Esophagus muscularis mucosa (tissue), 4 donors: ENCODE results near the gene GOLGB1. TPM values are rescaled to one million over a fixed set of nuclear protein-coding genes. Genes with fewer than 3 reads are reported as not detected.

ENCODE experiments used
- DNase-seq: peaks from one replicate; pipeline ENCODE4 v3.0.0-alpha.2; 2017; ENCODE audit errors: extremely low spot score
- H3K27ac ChIP-seq, 4 donors: fragments of 200-600 bp; sonication (generic); replicated peaks in 1 of 4; 1 replicate in 3 of 4; 2 replicates in 1 of 4; pipeline ENCODE4 v1.5.1; 2016 to 2019; ENCODE audit warnings: mild to moderate bottlenecking in 1 of 4
- H3K27me3 ChIP-seq, 4 donors: fragments of 200-600 bp; sonication (generic); one replicate each; pipeline versions ENCODE4 v1.5.1 to v1.6.0; 2016 to 2019
- H3K36me3 ChIP-seq, 4 donors: fragments of 200-600 bp; sonication (generic); one replicate each; pipeline ENCODE4 v1.5.1; 2016 to 2019
- H3K4me1 ChIP-seq, 4 donors: fragments of 200-600 bp; sonication (generic); one replicate each; pipeline ENCODE4 v1.5.1; 2016 to 2019
- H3K4me3 ChIP-seq, 4 donors: fragments of 200-600 bp; sonication (generic); 1 replicate in 2 of 4; 2 replicates in 2 of 4; pipeline ENCODE4 v1.5.1; 2016 to 2019; ENCODE audit warnings: mild to moderate bottlenecking in 4 of 4, moderate library complexity in 1 of 4
- H3K9me3 ChIP-seq, 4 donors: fragments of 200-600 bp; sonication (generic); 1 replicate in 3 of 4; 2 replicates in 1 of 4; pipeline ENCODE4 v1.5.1; 2016 to 2019
- EP300 ChIP-seq: sonication (generic); formaldehyde crosslinking; IDR thresholded peaks from one replicate; pipeline ENCODE4 v1.6.1; 2017; ENCODE audit warnings: antibody characterized with exemption
- POLR2A ChIP-seq: fragments of 450-650 bp; IDR thresholded peaks from one replicate; pipeline ENCODE4 v1.6.1; 2017; ENCODE audit warnings: antibody characterized with exemption, moderate library complexity, mild to moderate bottlenecking, low read depth
- POLR2AphosphoS5 ChIP-seq, 2 donors: sonication (generic); formaldehyde crosslinking; IDR thresholded peaks; one replicate each; pipeline ENCODE4 v1.6.1; 2017; ENCODE audit warnings: antibody characterized with exemption in 2 of 2
- WGBS: methylation state at CpG from one replicate; pipeline ENCODE4 v1.1.5; 2018; 5-methylcytosine and 5-hydroxymethylcytosine counted together
- intact Hi-C: fragments of 100-400 bp; cut with DNase I; formaldehyde crosslinking; loops from one replicate; pipeline ENCODE4 v1.15.1; 2023
- total RNA-seq, 4 donors: library from RNA; depleted of rRNA; stranded (reverse); fragments of >200 nt; gene quantifications; one replicate each; pipeline versions ENCODE4 v1.1.0 to v1.2.1, GENCODE V29; 2016
- TF ChIP-seq, protein P1 (sequence below), 3 experiments: fragments of 200-600 bp in 2 of 3; fragments of 450-650 bp in 1 of 3; sonication (generic) in 2 of 3; IDR thresholded peaks; one replicate each; pipeline ENCODE4 v1.5.1; 2017 to 2019; ENCODE audit warnings: antibody characterized with exemption in 3 of 3, mild to moderate bottlenecking in 2 of 3, moderate library complexity in 1 of 3

Gene GOLGB1
- total RNA-seq, 4 donors from 2014 or later, result 55.7 to 73.9 (median 69.3) TPM

DNA sequence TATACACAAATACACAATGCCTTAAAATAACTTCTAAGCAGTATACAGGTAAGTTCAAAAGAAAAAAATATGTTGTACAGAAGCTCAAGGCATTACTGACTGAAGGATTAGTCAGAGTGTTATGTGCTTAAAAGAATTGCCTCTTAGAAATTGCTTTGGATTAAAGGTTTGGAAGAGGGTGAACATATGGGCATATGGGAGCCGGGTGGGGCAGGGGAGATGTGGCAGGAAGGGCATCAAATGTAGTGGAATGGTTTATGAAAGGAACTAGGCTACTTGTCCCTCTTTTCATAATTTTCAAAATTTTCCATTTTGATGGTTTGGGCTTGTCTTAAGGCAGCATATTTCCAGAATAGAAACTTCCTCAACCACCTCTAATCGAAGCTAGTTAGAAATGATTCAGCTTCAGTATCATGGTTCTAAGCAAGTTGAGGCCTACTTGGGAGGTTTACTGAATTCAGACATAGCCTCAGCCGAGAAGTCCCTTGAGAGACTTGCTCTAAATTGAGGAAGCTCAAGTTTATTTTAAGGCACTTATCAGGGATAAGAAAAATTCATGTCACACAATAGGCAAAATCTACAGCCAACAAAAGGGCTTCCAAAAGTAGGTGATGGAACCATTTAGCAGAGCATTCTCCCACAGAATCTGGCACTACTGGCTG lies 10.1 kb upstream of the GOLGB1 start:
- intact Hi-C loops, result no loop called here
- H3K27me3 ChIP-seq, result peaks cover 0 to 7% (median 0%) of the 10 kb centered on the region in 4 donors
- no peak overlapping the region for H3K27ac ChIP-seq
- no peak overlapping the region for H3K4me3 ChIP-seq
- no peaks in the 10 kb centered on the region for H3K9me3 ChIP-seq
- WGBS, result 79% methylated on average over 3 of the region's 3 CpGs
- DNase-seq, result no peak
- no peak for TF ChIP-seq POLR2AphosphoS5 (IDR thresholded peaks at IDR 0.05)
- TF ChIP-seq, protein P1, sequence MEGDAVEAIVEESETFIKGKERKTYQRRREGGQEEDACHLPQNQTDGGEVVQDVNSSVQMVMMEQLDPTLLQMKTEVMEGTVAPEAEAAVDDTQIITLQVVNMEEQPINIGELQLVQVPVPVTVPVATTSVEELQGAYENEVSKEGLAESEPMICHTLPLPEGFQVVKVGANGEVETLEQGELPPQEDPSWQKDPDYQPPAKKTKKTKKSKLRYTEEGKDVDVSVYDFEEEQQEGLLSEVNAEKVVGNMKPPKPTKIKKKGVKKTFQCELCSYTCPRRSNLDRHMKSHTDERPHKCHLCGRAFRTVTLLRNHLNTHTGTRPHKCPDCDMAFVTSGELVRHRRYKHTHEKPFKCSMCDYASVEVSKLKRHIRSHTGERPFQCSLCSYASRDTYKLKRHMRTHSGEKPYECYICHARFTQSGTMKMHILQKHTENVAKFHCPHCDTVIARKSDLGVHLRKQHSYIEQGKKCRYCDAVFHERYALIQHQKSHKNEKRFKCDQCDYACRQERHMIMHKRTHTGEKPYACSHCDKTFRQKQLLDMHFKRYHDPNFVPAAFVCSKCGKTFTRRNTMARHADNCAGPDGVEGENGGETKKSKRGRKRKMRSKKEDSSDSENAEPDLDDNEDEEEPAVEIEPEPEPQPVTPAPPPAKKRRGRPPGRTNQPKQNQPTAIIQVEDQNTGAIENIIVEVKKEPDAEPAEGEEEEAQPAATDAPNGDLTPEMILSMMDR (IDR thresholded peaks at IDR 0.05), result no peak
- TF ChIP-seq EP300, result no peak
- TF ChIP-seq POLR2A, result no peak
- H3K4me1 ChIP-seq, result no peaks in the 10 kb centered on the region
- no peaks in the 10 kb centered on the region for H3K36me3 ChIP-seq

GRCh38 chr3:121758727-121759450 lies 9.3 kb upstream of the GOLGB1 start:
- Histone ChIP-seq H3K27me3 (peaks cover 0 to 7% (median 0%) of the 10 kb centered on the region in 4 donors), H3K9me3 (no peaks in the 10 kb centered on the region), H3K36me3 (no peaks in the 10 kb centered on the region), H3K4me3 (no peak overlapping the region), H3K27ac (no peak overlapping the region), H3K4me1 (no peaks in the 10 kb centered on the region)
- 64% methylated on average over 1 of the region's 1 CpG for WGBS
- intact Hi-C loops, result no loop called here
- DNase-seq, result no peak
- TF ChIP-seq EP300 (no peak), POLR2AphosphoS5 (IDR thresholded peaks at IDR 0.05) (no peak)
- TF ChIP-seq, protein P1 (IDR thresholded peaks at IDR 0.05), result no peak

DNA sequence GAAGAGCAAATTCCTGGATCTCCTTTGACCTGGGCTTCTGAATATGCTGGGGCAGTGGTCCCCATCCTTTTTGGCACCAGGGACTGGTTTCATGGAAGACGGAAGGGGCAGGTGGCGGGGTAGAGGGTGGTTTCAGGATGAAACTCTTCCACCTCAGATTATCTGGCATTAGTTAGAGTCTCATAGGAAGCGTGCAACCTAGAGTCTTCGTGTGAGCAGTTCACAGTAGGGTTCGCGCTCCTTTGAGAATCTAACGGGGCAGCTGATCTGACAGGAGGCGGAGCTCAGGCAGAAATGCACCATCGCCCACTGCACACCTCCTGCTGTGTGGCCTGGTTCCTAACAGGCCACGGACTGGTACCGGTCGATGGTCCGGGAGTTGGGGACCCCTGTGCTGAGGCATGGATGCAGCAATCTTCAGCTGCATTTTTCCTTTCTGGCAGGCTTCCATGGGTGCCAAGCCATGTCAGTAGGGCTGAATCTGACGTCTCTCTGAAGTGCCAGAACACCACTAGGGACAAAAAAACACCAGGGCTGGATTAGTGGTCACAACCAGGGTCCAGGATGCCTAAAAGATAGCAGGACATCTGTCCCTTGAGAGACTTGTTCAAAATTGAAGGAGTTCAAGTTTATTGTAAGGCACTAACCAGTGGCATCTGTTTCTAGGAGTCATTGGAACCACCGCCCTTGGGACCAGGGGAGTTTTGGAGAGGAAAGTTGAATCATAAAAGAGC lies 8.4 kb upstream of the GOLGB1 start:
- H3K27me3 ChIP-seq, result peaks cover 0 to 7% (median 0%) of the 10 kb centered on the region in 4 donors
- no peak overlapping the region for H3K27ac ChIP-seq
- no peaks in the 10 kb centered on the region for H3K36me3 ChIP-seq
- H3K4me1 ChIP-seq, result no peaks in the 10 kb centered on the region
- no peak for DNase-seq
- intact Hi-C loops, result no loop called here
- no peak for TF ChIP-seq POLR2AphosphoS5 (IDR thresholded peaks at IDR 0.05)
- TF ChIP-seq, protein P1 (IDR thresholded peaks at IDR 0.05), result no peak
- no peak for TF ChIP-seq EP300
- TF ChIP-seq POLR2A, result no peak
- no peak overlapping the region for H3K4me3 ChIP-seq
- 86% methylated on average over 15 of the region's 15 CpGs for WGBS
- no peaks in the 10 kb centered on the region for H3K9me3 ChIP-seq

DNA sequence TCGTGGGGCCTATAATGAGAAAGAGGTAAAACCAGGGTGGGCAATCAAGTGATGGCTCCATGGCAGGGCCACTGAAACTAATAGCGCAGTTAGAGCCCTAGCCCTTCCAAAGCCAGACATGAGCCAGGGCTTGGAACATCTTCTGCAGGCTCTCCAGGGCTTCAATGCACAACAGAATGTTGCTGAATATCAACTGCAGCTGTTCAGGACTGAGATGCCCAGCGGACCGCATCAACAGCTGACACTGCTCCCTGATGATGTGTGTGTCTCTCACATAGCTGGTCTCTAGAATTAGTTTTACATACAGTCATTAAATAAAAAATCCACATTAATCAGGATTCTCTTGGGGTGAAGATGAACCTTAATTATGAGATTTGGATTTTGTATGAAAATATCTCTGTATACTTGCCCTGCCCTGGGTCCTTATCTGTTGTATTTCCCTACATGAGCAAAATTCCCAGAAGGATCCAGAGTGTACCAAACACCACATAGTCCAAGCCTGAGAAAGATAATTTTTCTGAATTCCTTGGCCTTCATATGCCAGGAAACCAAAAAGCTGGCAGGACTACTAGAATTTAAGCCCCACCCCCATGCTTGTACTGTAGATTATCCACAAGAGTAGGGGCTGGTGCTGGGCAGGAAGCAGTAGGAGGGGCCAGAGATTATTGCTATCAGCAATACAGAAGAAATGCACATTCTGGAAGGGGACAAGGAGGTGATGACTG lies 7.7 kb upstream of the GOLGB1 start:
- H3K36me3 ChIP-seq, result no peaks in the 10 kb centered on the region
- DNase-seq, result no peak
- intact Hi-C loops, result no loop called here
- H3K4me3 ChIP-seq, result no peak overlapping the region
- WGBS, result 79% methylated on average over 4 of the region's 4 CpGs
- H3K9me3 ChIP-seq, result no peaks in the 10 kb centered on the region
- no peak overlapping the region for H3K27ac ChIP-seq
- H3K4me1 ChIP-seq, result no peaks in the 10 kb centered on the region
- TF ChIP-seq EP300, result no peak
- no peak for TF ChIP-seq POLR2A
- TF ChIP-seq POLR2AphosphoS5 (IDR thresholded peaks at IDR 0.05), result no peak
- TF ChIP-seq, protein P1 (IDR thresholded peaks at IDR 0.05), result no peak
- peaks cover 0 to 7% (median 0%) of the 10 kb centered on the region in 4 donors for H3K27me3 ChIP-seq
